WTC11 (cell line): Measurements from ENCODE around the gene FFAR4. TPM values are rescaled to one million over a fixed set of nuclear protein-coding genes. Genes with fewer than 3 reads are reported as not detected.

Source experiments
- ATAC-seq: fragments of 200-7000 bp; cut with Tn5 transposase; 2 replicates; pipeline ENCODE4 v1.10.0; 2021; ENCODE audit warnings: mild to moderate bottlenecking, moderate library complexity
- CTCF ChIA-PET: fragments of 300-600 bp; sonication (Branson Sonifier 250); formaldehyde crosslinking; loops from one replicate; lab custom pipeline; 2021; ENCODE audit warnings: antibody characterized with exemption; lab: Charles Lee
- POLR2A ChIA-PET: fragments of 350-600 bp; sonication (Branson Sonifier 250); formaldehyde crosslinking; loops from one replicate; lab custom pipeline; 2021; ENCODE audit warnings: antibody characterized with exemption; lab: Charles Lee
- DNase-seq: peaks from one replicate; pipeline ENCODE4 v3.0.0; 2021; ENCODE audit warnings: low spot score
- H3K27ac Mint-ChIP-seq: 2 replicates; pipeline ENCODE4 v1.8.0; 2021; ENCODE audit warnings: mixed read lengths
- H3K27me3 Mint-ChIP-seq: 2 replicates; pipeline ENCODE4 v1.8.0; 2021; ENCODE audit warnings: low read depth, mild to moderate bottlenecking, moderate library complexity, mixed read lengths
- H3K36me3 Mint-ChIP-seq: 2 replicates; pipeline ENCODE4 v1.8.0; 2021; ENCODE audit warnings: mixed read lengths
- H3K4me1 Mint-ChIP-seq: 2 replicates; pipeline ENCODE4 v1.8.0; 2022; ENCODE audit warnings: mixed read lengths
- H3K4me3 Mint-ChIP-seq: 2 replicates; pipeline ENCODE4 v1.8.0; 2021; ENCODE audit warnings: mild to moderate bottlenecking, moderate library complexity, mixed read lengths
- H3K9me3 Mint-ChIP-seq: 2 replicates; pipeline ENCODE4 v1.8.0; 2021; ENCODE audit warnings: mixed read lengths
- CDX4 ChIP-seq: fragments of 250-450 bp; sonication (Bioruptor Pico); IDR thresholded peaks from 2 replicates; pipeline ENCODE4 v1.9.0; 2021; ENCODE audit warnings: moderate library complexity, mild to moderate bottlenecking, inconsistent platforms, borderline replicate concordance
- ERG ChIP-seq: fragments of 250-450 bp; sonication (Bioruptor Pico); IDR thresholded peaks from 2 replicates; pipeline ENCODE4 v1.8.0; 2021; ENCODE audit warnings: mild to moderate bottlenecking
- ETV6 ChIP-seq: sonication (generic); formaldehyde crosslinking; IDR thresholded peaks from 2 replicates; pipeline ENCODE4 v1.8.1; 2022; ENCODE audit warnings: mild to moderate bottlenecking, missing genetic modification reagents
- FOXP1 ChIP-seq: sonication (generic); formaldehyde crosslinking; IDR thresholded peaks from 2 replicates; pipeline ENCODE4 v1.8.0; 2022; ENCODE audit warnings: missing genetic modification reagents, mild to moderate bottlenecking, moderate library complexity, borderline replicate concordance
- GTF2I ChIP-seq: fragments of 250-450 bp; sonication (Bioruptor Pico); conservative IDR thresholded peaks from 2 replicates; pipeline ENCODE4 v1.4.0; 2021; ENCODE audit warnings: mild to moderate bottlenecking
- KAT7 ChIP-seq: sonication (generic); formaldehyde crosslinking; IDR thresholded peaks from 2 replicates; pipeline ENCODE4 v1.8.1; 2023; ENCODE audit warnings: missing genetic modification reagents, mild to moderate bottlenecking, borderline replicate concordance
- MAX ChIP-seq: sonication (generic); formaldehyde crosslinking; IDR thresholded peaks from 2 replicates; pipeline ENCODE4 v1.8.0; 2022; ENCODE audit warnings: mild to moderate bottlenecking, missing genetic modification reagents
- NFYB ChIP-seq: sonication (generic); formaldehyde crosslinking; conservative IDR thresholded peaks from 2 replicates; pipeline ENCODE4 v1.8.0; 2022; ENCODE audit warnings: low read depth, missing genetic modification reagents
- NR1H2 ChIP-seq: sonication (generic); formaldehyde crosslinking; IDR thresholded peaks from 2 replicates; pipeline ENCODE4 v1.9.0; 2021; ENCODE audit warnings: mild to moderate bottlenecking, moderate library complexity, missing genetic modification reagents
- STAT6 ChIP-seq: sonication (generic); formaldehyde crosslinking; conservative IDR thresholded peaks from 2 replicates; pipeline ENCODE4 v1.8.1; 2023; ENCODE audit warnings: mild to moderate bottlenecking, low read depth, missing genetic modification reagents, moderate library complexity
- TEAD1 ChIP-seq: sonication (generic); formaldehyde crosslinking; IDR thresholded peaks from 2 replicates; pipeline ENCODE4 v1.8.0; 2022; ENCODE audit warnings: mild to moderate bottlenecking, missing genetic modification reagents
- TEAD4 ChIP-seq: sonication (generic); formaldehyde crosslinking; IDR thresholded peaks from 2 replicates; pipeline ENCODE4 v1.8.0; 2022; ENCODE audit warnings: mild to moderate bottlenecking, missing genetic modification reagents
- ZBTB21 ChIP-seq: sonication (generic); formaldehyde crosslinking; IDR thresholded peaks from 2 replicates; pipeline ENCODE4 v1.8.1; 2023; ENCODE audit warnings: mild to moderate bottlenecking, missing genetic modification reagents, borderline replicate concordance
- ZBTB43 ChIP-seq: sonication (generic); formaldehyde crosslinking; IDR thresholded peaks from 2 replicates; pipeline ENCODE4 v1.8.1; 2023; ENCODE audit warnings: mild to moderate bottlenecking, missing genetic modification reagents
- ZNF512 ChIP-seq: sonication (generic); formaldehyde crosslinking; IDR thresholded peaks from 2 replicates; pipeline ENCODE4 v1.8.1; 2022; ENCODE audit warnings: missing genetic modification reagents, borderline replicate concordance
- ZSCAN18 ChIP-seq: fragments of 250-450 bp; sonication (Bioruptor Pico); IDR thresholded peaks from 2 replicates; pipeline ENCODE4 v2.1.2; 2022; ENCODE audit warnings: mild to moderate bottlenecking, moderate library complexity
- total RNA-seq: library from RNA; stranded (reverse); gene quantifications from 3 replicates; pipeline ENCODE4 v1.2.3, GENCODE V29; 2021

The FFAR4 gene
- total RNA-seq, 1 experiment from 2014 or later: 0.15 TPM

- TF ChIP-seq ZSCAN18 (CRISPR knock-in tag): no peak
- TF ChIP-seq NFYB: no peak
- TF ChIP-seq ZNF512: no peak
- TF ChIP-seq GTF2I (CRISPR knock-in tag): no peak
Measured at GRCh38 chr10:93550606-93551005, 15.9 kb upstream of the FFAR4 start (continued).

GRCh38 chr10:93552780-93553179, 13.7 kb upstream of the FFAR4 start:
- DNase-seq (no peak), ATAC-seq (no peak)
- Mint-ChIP-seq H3K4me1 (peaks cover 11% of the 10 kb centered on the region), H3K4me3 (no peak overlapping the region), H3K27me3 (no peaks in the 10 kb centered on the region), H3K9me3 (no peaks in the 10 kb centered on the region), H3K36me3 (no peaks in the 10 kb centered on the region), H3K27ac (no peak overlapping the region)
- CTCF ChIA-PET: interaction anchor here (1.2 to 5.5 kb wide), 6 partner anchors 10 to 192 kb away, joined by 3 to 62 read pairs (median 6); no protein-coding TSS in a partner anchor
- no peak for TF ChIP-seq TEAD1 (CRISPR knock-in tag)
- TF ChIP-seq CDX4 (CRISPR knock-in tag): no peak
- no peak for TF ChIP-seq ERG
- no peak for TF ChIP-seq ZBTB43
- TF ChIP-seq STAT6 (CRISPR knock-in tag): no peak
- TF ChIP-seq NR1H2 (CRISPR knock-in tag): no peak
- no peak for TF ChIP-seq MAX (CRISPR knock-in tag)
- TF ChIP-seq FOXP1 (CRISPR knock-in tag): no peak
- no peak for TF ChIP-seq ZNF512
- no peak for TF ChIP-seq TEAD4 (CRISPR knock-in tag)
- no peak for TF ChIP-seq ZBTB21 (CRISPR knock-in tag)
- no peak for TF ChIP-seq ETV6 (CRISPR knock-in tag)
- no peak for TF ChIP-seq KAT7 (CRISPR knock-in tag)
- POLR2A ChIA-PET: no interaction called here
